Astrocyte (in vitro differentiated cells and primary cell): ENCODE data around the gene PRORP. TPM values are rescaled to one million over a fixed set of nuclear protein-coding genes. Genes with fewer than 3 reads are reported as not detected.

Source experiments
- DNase-seq: peaks from one replicate; pipeline ENCODE4 v3.0.0-alpha.2; 2010; ENCODE audit warnings: low read depth
- FAIRE-seq: peaks from 2 replicates; lab custom pipeline; 2011; peaks lifted over from hg19 to GRCh38; lab: Jason Lieb, UNC
- H2AFZ ChIP-seq: 2 replicates; pipeline ENCODE4 v1.6.0; 2012; ENCODE audit warnings: low read depth, low read length, inconsistent platforms
- H3K27ac ChIP-seq: 2 replicates; pipeline ENCODE4 v1.5.1; 2011; ENCODE audit warnings: low read depth, low read length, inconsistent platforms
- H3K27me3 ChIP-seq: 2 replicates; pipeline ENCODE4 v1.6.0; 2011; ENCODE audit warnings: low read length, inconsistent platforms; ENCODE audit not compliant: insufficient read depth
- H3K36me3 ChIP-seq: 2 replicates; pipeline ENCODE4 v1.5.1; 2011; ENCODE audit warnings: low read length, inconsistent platforms; ENCODE audit not compliant: insufficient read depth
- H3K4me1 ChIP-seq: 2 replicates; pipeline ENCODE4 v1.5.1; 2011; ENCODE audit warnings: low read length, inconsistent platforms; ENCODE audit not compliant: insufficient read depth
- H3K4me2 ChIP-seq: 2 replicates; pipeline ENCODE4 v1.6.0; 2012; ENCODE audit warnings: low read length, inconsistent platforms
- H3K4me3 ChIP-seq: 2 replicates; pipeline ENCODE4 v1.5.1; 2011; ENCODE audit warnings: low read depth, mild to moderate bottlenecking, low read length, inconsistent platforms; ENCODE audit not compliant: insufficient read depth
- H3K79me2 ChIP-seq: 2 replicates; pipeline ENCODE4 v1.6.0; 2012; ENCODE audit warnings: mild to moderate bottlenecking, low read length, inconsistent platforms; ENCODE audit not compliant: insufficient read depth
- H3K9ac ChIP-seq: 2 replicates; pipeline ENCODE4 v1.6.0; 2012; ENCODE audit warnings: mild to moderate bottlenecking, low read length, inconsistent platforms
- H3K9me3 ChIP-seq: 2 replicates; pipeline ENCODE4 v1.5.1; 2012; ENCODE audit warnings: low read depth, mild to moderate bottlenecking, low read length, inconsistent platforms; ENCODE audit not compliant: insufficient read depth
- H4K20me1 ChIP-seq: 2 replicates; pipeline ENCODE4 v1.6.0; 2012; ENCODE audit warnings: low read length, inconsistent platforms; ENCODE audit not compliant: insufficient read depth
- H3K27ac Mint-ChIP-seq: one replicate; pipeline ENCODE4 v1.8.0; 2021; ENCODE audit warnings: mild to moderate bottlenecking, mixed read lengths; ENCODE audit not compliant: unreplicated experiment
- H3K27me3 Mint-ChIP-seq: one replicate; pipeline ENCODE4 v1.8.0; 2021; ENCODE audit warnings: low read depth, mixed read lengths; ENCODE audit not compliant: unreplicated experiment
- H3K36me3 Mint-ChIP-seq: one replicate; pipeline ENCODE4 v1.8.0; 2021; ENCODE audit warnings: low read depth, mixed read lengths; ENCODE audit not compliant: unreplicated experiment
- H3K4me1 Mint-ChIP-seq: one replicate; pipeline ENCODE4 v1.8.0; 2021; ENCODE audit warnings: low read depth, mixed read lengths; ENCODE audit not compliant: unreplicated experiment
- H3K4me3 Mint-ChIP-seq: one replicate; pipeline ENCODE4 v1.8.0; 2021; ENCODE audit warnings: mild to moderate bottlenecking, moderate library complexity, mixed read lengths; ENCODE audit not compliant: unreplicated experiment
- H3K9me3 Mint-ChIP-seq: one replicate; pipeline ENCODE4 v1.8.0; 2021; ENCODE audit warnings: mild to moderate bottlenecking, mixed read lengths; ENCODE audit not compliant: unreplicated experiment
- CTCF ChIP-seq: IDR thresholded peaks from 2 replicates; pipeline ENCODE4 v1.5.1; 2011; ENCODE audit warnings: low read depth, mild to moderate bottlenecking, inconsistent platforms, low read length, moderate library complexity; ENCODE audit not compliant: insufficient read depth
- EZH2 ChIP-seq: IDR thresholded peaks from 2 replicates; pipeline ENCODE4 v1.6.1; 2012; ENCODE audit warnings: mild to moderate bottlenecking, low read length, inconsistent platforms; ENCODE audit not compliant: insufficient read depth
- total RNA-seq: library from RNA; stranded (reverse); gene quantifications from 2 replicates; pipeline ENCODE4 v1.2.1, GENCODE V29; 2021

Gene PRORP
- total RNA-seq, 1 donor from 2014 or later = 32.4 TPM

- no peak overlapping the region for H3K4me2 ChIP-seq
- H3K79me2 ChIP-seq = peaks cover 41% of the 10 kb centered on the region
- no peaks in the 10 kb centered on the region for H3K9me3 Mint-ChIP-seq
- peaks cover 22% of the 10 kb centered on the region for H3K36me3 ChIP-seq
- H4K20me1 ChIP-seq = peaks cover 6% of the 10 kb centered on the region
- no peaks in the 10 kb centered on the region for H3K4me1 ChIP-seq
- H3K9me3 ChIP-seq = peaks cover 2% of the 10 kb centered on the region
- H3K27me3 Mint-ChIP-seq = no peaks in the 10 kb centered on the region
- FAIRE-seq = no peak
- no peak overlapping the region for H3K27ac ChIP-seq
- TF ChIP-seq CTCF (no peak), EZH2 (no peak)
- no peak overlapping the region for H3K27ac Mint-ChIP-seq
- H3K4me3 Mint-ChIP-seq = no peak overlapping the region
- DNase-seq = no peak
- no peak overlapping the region for H3K4me3 ChIP-seq
- H3K9ac ChIP-seq = no peak overlapping the region
- peaks cover 30% of the 10 kb centered on the region for H3K36me3 Mint-ChIP-seq
- peaks cover 9% of the 10 kb centered on the region for H3K4me1 Mint-ChIP-seq
- H2AFZ ChIP-seq = no peak overlapping the region
- H3K27me3 ChIP-seq = no peaks in the 10 kb centered on the region
Measured at GRCh38 chr14:35116242-35116641, 6.1 kb upstream of the PRORP start.

- H3K9me3 ChIP-seq = no peaks in the 10 kb centered on the region
- Mint-ChIP-seq H3K36me3 (peaks cover 22% of the 10 kb centered on the region), H3K27ac (no peak overlapping the region), H3K27me3 (no peaks in the 10 kb centered on the region), H3K9me3 (no peaks in the 10 kb centered on the region), H3K4me3 (no peak overlapping the region), H3K4me1 (peaks cover 9% of the 10 kb centered on the region)
- no peak overlapping the region for H3K9ac ChIP-seq
- no peaks in the 10 kb centered on the region for H3K4me1 ChIP-seq
- no peak for TF ChIP-seq CTCF
- TF ChIP-seq EZH2 = no peak
- peaks cover 13% of the 10 kb centered on the region for H3K36me3 ChIP-seq
- H3K27me3 ChIP-seq = no peaks in the 10 kb centered on the region
- no peak overlapping the region for H3K27ac ChIP-seq
- H3K79me2 ChIP-seq = peaks cover 41% of the 10 kb centered on the region
- DNase-seq (no peak), FAIRE-seq (no peak)
- H2AFZ ChIP-seq = no peak overlapping the region
- H3K4me3 ChIP-seq = no peak overlapping the region
- H3K4me2 ChIP-seq = no peak overlapping the region
- H4K20me1 ChIP-seq = peaks cover 6% of the 10 kb centered on the region
Measured at GRCh38 chr14:35117112-35117511, 5.2 kb upstream of the PRORP start.

- H3K9me3 Mint-ChIP-seq = no peaks in the 10 kb centered on the region
- no peaks in the 10 kb centered on the region for H3K27me3 ChIP-seq
- H3K4me1 Mint-ChIP-seq = peaks cover 14% of the 10 kb centered on the region
- H3K79me2 ChIP-seq = peaks cover 49% of the 10 kb centered on the region
- no peak for FAIRE-seq
- TF ChIP-seq EZH2 = no peak
- TF ChIP-seq CTCF = no peak
- peak overlapping the region; percentile 92 for H3K9ac ChIP-seq
- no peaks in the 10 kb centered on the region for H3K27me3 Mint-ChIP-seq
- H3K36me3 ChIP-seq = peaks cover 3% of the 10 kb centered on the region
- DNase-seq = no peak
- H3K4me3 Mint-ChIP-seq = peak overlapping the region; percentile 91
- H3K4me3 ChIP-seq = peak overlapping the region; percentile 85
- peak overlapping the region; percentile 94 for H3K4me2 ChIP-seq
- peak overlapping the region; percentile 97 for H2AFZ ChIP-seq
- H3K36me3 Mint-ChIP-seq = no peaks in the 10 kb centered on the region
- no peaks in the 10 kb centered on the region for H3K9me3 ChIP-seq
- H3K27ac ChIP-seq = peak overlapping the region; percentile 98
- peaks cover 9% of the 10 kb centered on the region for H3K4me1 ChIP-seq
- H4K20me1 ChIP-seq = peaks cover 6% of the 10 kb centered on the region
- H3K27ac Mint-ChIP-seq = peak overlapping the region; percentile 99
Measured at GRCh38 chr14:35121026-35121886, 1.1 kb upstream of the PRORP start.
